NCI-H2227 (cell line): ENCODE measurements around the gene ACOT2.
A peak's percentile ranks its signal among the peaks of the same experiment; 100 is the strongest.

Experiments used
- DNase-seq: peaks from one replicate; lab custom pipeline; 2025; ENCODE audit not compliant: unreplicated experiment; lab: John Stamatoyannopoulos, UW

Gene ACOT2

GRCh38 chr14:73612339-73613045 lies 43.5 kb downstream of the ACOT2 start, which contains the start of gene ACOT6:
TSS of gene ACOT6 (plus strand) at chr14:73612517. CDS start at chr14:73612572, 55 bp downstream.
- peak; percentile 83 for DNase-seq

- peak; percentile 55 for DNase-seq
These were observed 44.0 kb downstream of the ACOT2 start for GRCh38 chr14:73613046-73613383.

GRCh38 chr14:73613419-73613963 lies 44.5 kb downstream of the ACOT2 start:
- DNase-seq: no peak

- no peak for DNase-seq
These were observed 47.8 kb downstream of the ACOT2 start for GRCh38 chr14:73616831-73617230.

GRCh38 chr14:73619524-73619923 lies 50.5 kb downstream of the ACOT2 start:
- DNase-seq: no peak

- DNase-seq: no peak
These were observed 51.3 kb downstream of the ACOT2 start for GRCh38 chr14:73620268-73620667.

GRCh38 chr14:73623504-73624054 lies 54.6 kb downstream of the ACOT2 start:
- DNase-seq: no peak
